Mammary epithelial cell (primary cell): ENCODE results near the gene THPO.

Experiments
- CTCF ChIP-seq, 2 donors: IDR thresholded peaks in 1 of 2; conservative IDR thresholded peaks in 1 of 2; 2 replicates each; pipeline ENCODE4 v1.5.1; 2011 to 2012; ENCODE audit warnings: inconsistent platforms in 2 of 2, low read length in 2 of 2, mild to moderate bottlenecking in 2 of 2, control low read depth in 1 of 2, low read depth in 1 of 2; ENCODE audit not compliant: insufficient read depth in 1 of 2; ENCODE audit errors: extremely low read depth in 1 of 2
- EZH2 ChIP-seq: IDR thresholded peaks from 2 replicates; pipeline ENCODE4 v1.6.1; 2012; ENCODE audit warnings: low read length, inconsistent platforms, borderline replicate concordance

- TF ChIP-seq CTCF (conservative IDR thresholded peaks at IDR 0.05 in 1 of 2, IDR thresholded peaks at IDR 0.05 in 1 of 2; ENCODE audit: extremely low read depth in 1 of 2, insufficient read depth in 1 of 2, low read depth in 1 of 2, low read length in 2 of 2), result no peak
- no peak for TF ChIP-seq EZH2
These were observed 39.0 kb downstream of the THPO start for GRCh38 chr3:184339001-184339400.
